GM18873 (cell line): ENCODE data around the gene RFX3.
A peak's percentile ranks its signal among the peaks of the same experiment; 100 is the strongest.
"Not testable (repeated sequence)": the region's sequence is repeated elsewhere in the genome, so short reads cannot be mapped to it uniquely, and the experiment has no call there.

Experiments used
- ATAC-seq: cut with Tn5 transposase; IDR thresholded peaks from one replicate; pipeline ENCODE4 v1.9.1; 2021; ENCODE audit warnings: mild to moderate bottlenecking, moderate library complexity, moderate number of reproducible peaks; ENCODE audit not compliant: unreplicated experiment, low FRiP score

Gene RFX3

DNA sequence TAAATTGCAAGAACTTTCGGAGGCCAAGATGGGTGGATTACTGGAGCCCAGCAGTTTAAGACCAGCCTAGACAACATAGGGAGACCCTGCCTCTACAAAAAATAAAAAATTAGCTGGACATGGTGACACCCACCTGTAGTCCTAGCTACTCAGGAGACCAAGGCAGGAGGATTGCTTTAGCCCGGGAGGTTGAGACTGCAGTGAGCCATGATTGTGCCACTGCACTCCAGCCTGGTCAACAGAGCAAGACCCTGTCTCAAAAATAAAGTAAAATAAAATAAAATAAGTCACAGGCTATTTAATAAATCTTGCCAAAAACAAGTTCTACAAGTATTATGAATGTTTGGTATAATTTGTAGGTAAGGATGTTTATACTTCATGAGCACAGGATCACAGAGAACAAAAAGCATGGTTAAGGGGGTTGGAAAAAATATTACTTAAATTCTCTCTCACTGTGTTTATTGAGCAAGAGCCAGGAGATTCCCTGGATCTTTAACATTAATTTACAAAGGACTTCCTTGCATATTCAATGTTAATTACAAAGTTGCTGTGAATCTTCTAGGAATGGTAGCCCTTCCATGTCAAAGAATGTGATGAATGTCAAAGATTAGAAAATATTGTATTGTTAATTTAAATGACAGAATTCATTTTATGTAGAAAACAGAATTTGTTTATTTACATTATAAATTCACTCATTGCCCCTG is 164.0 kb downstream of the RFX3 start:
- ATAC-seq = no peak

GRCh38 chr9:3361116-3361515 is 164.7 kb downstream of the RFX3 start:
- ATAC-seq = no peak

DNA sequence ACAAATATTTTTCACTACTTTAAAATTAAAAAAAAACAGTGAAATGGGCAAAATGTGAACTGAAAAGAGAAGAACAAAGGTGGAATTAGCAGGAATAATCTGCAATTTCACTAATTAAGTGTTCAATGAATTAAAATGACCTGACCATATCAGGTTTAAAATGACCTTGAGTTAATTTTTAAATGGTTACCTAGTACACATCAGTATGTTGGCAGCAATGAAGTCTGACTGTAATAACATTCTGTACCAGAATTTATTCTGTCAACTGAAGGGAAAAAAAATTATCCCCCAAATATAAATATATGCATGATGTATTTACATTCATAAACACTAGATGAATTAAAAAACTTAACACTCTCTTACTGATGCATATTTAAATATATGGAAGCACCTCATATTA is 165.6 kb downstream of the RFX3 start:
- no peak for ATAC-seq

DNA sequence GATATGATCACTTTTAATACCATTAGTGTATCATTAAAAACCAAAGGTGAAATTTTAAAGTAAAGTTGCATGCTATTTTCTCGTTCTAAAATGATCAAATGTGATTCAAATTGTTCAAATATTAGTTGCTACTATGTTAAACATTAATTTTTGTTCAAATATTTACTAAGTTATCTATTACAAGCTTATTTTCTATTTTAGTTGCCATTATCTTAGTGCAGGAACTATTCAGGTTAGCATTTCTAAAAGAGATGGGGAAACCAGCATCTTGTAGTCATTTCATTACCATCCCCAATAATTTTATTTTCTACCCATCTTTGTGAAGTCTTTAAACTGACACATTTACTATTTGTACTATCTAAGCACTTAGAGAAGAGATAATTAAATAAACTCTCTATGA is 166.0 kb downstream of the RFX3 start:
- ATAC-seq = no peak

DNA sequence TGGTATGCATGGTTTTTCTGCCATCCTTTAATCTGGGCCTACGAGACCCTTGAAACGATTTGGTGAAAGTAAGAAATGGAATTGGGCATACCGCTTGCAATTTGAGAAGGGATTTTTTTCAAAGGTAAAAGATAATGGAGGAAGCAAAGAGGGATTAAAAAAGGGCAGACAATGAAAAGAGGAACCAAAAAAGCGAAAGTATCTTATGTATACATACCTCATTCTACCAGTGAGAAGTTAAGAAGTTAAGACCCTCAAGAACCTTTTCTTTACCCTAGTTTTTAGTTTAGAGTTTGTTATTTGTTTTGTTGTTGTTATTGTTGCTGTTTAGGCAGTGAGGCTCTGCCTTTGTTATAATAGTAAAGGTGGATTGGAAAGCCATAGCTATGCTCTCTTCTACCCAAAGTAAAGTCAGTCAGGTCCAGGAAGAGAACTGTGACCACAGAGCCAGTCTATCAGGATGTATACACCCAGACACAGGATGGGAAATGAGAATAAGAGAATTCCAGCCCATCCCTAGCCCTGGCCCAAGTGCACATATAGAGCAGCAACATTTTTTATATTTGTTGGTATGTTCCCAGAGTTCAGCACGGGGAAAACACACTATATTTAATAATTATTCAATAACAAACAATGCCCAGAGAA is 166.6 kb downstream of the RFX3 start:
- ATAC-seq = no peak

DNA sequence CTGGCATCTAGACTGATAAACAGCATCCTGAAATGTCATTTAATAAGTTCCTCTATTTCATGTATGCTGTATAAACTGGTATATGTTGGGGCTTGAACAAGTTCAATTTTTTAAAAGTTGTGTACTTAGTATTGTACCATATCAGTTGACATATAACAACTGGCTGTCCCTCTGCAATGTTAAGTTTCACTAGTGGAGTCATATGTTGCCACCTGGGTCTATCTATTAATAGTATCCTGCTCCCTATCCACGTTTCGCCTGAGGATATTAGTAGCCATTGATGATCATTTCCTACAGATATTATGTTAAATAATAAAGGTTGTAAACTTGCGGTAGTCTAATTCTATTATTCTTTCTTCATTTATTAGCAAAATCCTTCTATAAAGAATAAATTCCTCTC is 177.6 kb downstream of the RFX3 start:
- ATAC-seq = no peak

DNA sequence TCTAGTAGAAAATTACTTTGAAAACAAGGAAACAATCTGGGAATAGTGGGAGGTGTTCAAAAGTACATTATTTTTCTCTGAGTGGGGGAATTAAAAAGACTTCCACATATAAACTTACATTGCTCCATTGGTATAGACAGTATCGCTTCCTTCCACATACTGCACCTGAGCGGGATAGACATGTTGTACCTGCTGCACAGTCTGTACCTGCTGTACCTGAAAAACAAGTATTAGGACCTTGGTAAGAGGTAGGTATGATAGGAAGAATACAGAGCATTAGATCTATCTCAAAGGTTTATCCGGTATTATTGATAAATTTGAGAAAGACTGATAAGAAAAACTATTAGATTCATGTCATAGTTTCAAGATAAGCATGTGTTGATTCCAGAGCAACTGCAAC is 179.3 kb downstream of the RFX3 start:
- no peak for ATAC-seq

DNA sequence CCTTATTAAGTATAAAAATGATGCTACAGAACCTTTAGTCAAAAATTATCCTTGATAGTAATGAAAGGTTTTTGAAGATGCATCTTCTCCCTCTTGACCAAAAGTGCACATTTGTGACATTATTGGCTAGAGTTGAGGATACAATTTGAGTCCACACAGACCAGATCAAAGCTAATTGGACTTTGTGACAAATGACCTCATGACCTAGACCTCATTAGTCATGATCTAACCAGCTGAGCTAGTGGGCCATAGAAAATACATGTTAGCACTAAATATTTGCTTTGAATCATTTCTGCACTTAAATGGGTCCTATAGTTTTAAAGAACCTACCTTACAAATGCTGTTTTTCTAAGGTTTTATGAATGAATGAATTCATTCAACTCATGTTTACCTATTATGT is 182.1 kb downstream of the RFX3 start:
- no peak for ATAC-seq

DNA sequence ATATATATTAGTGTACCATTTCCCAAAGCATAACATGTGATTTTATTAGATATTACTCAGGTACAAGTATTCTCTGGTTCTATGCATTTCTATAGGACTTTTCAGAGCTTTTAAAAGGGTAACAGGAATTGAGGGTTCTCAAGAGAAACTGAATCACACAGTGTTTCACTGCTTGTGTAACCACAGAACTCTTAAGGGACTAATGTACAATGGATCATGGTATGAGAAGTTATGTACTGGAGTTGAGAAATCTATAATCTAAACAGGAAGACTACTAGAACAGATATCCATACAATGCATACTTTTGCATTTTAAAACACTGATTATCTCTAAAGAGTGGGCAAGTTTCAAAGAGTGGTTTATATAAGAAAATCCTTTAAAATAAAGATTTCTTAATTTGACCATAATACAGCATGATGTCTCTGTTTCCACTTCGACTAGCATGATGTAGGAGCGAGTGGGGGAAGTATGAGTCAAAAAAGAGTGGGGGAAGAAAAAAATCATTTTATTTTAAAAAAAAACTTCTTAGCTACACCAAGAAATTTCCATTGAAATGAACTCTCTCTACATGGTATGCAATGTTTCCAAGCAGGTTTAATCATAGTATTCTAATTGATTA is 183.5 kb downstream of the RFX3 start:
- ATAC-seq = no peak

DNA sequence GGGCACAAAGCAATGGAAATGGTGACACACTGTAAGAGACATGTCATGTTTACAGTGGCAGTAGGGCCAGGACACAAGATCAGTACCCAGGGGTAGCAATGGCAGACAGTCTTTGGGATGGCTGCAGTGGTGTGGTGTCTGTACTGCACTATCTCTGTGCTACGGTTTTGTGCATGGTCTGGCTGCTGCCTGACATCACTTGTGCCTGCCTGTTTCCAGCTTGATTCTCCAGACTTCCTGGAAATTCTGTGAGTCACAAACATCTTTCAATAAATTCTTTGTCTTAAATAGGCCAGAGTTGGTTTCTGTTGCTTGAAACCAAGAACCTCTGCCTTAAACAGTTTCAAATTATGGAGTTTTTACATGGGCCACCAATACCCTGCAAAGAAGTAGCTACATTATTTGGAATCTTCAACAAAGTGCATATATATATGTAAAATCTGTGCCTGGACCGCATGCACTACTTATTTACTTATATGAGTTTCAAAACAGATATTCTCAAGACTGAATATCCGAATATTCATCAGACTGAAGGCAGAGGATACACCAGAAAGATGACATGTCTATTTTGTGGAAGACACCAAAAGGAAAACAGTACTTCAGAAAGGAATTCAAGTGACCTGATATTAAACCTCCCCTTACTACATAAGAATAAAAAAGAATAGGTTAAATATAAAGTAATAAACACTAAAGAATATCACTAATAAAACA is 188.1 kb downstream of the RFX3 start:
- ATAC-seq = no peak

GRCh38 chr9:3336951-3337350 is 188.8 kb downstream of the RFX3 start:
- ATAC-seq = no peak

DNA sequence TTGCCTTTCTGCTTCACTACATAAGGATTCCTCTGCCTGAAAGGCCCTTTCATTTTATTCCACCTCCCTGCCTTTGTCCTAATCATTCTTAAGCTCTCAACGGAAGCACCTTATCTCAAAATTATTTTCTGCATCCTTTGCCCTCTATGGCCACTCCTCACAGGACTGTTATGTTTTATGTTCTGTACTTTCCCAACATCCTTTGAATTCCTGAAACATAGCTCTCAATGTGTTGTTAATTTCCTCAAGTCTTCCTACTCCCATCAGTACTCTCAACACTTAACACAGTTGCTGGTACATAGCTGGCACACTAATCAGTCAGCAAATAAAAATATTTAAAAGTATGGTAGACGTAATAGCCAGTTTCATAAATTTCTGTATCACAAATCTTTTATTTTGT is 193.0 kb downstream of the RFX3 start:
- ATAC-seq = no peak

GRCh38 chr9:3331801-3332200 is 194.0 kb downstream of the RFX3 start:
- no peak for ATAC-seq

DNA sequence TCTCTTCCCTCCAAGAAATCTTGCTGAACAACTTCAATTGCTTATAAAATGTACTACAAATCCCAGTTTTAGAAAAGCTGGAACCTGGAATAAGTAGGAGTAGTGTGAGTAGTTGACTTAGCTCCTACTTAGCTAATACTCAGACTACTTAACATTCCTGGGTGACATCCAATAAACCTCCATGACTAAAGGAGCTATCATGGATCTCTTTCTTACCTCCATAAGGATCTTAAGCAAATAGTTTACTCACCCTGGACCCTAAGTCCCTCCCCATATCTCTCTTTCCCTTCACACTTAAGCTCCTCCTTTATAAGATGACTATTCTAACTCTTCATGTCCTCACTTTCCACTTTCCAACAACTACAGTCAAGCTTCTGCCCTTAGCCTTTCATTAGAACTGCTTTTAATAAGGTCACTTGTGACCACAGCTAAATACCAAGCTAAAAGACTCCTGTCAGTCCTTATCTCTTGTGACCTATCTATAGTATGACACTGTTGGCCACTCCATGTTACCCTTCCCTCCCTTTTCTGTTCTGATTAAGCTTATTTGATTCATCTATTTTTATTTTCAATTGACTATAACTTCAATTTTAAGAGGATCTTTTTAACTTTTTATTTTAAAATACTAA is 194.9 kb downstream of the RFX3 start:
- no peak for ATAC-seq

GRCh38 chr9:3329361-3329760 is 196.4 kb downstream of the RFX3 start:
- no peak for ATAC-seq

GRCh38 chr9:3323714-3324113 is 202.1 kb downstream of the RFX3 start:
- no peak for ATAC-seq

- no peak for ATAC-seq
These were observed 204.6 kb downstream of the RFX3 start for GRCh38 chr9:3321186-3321585.

DNA sequence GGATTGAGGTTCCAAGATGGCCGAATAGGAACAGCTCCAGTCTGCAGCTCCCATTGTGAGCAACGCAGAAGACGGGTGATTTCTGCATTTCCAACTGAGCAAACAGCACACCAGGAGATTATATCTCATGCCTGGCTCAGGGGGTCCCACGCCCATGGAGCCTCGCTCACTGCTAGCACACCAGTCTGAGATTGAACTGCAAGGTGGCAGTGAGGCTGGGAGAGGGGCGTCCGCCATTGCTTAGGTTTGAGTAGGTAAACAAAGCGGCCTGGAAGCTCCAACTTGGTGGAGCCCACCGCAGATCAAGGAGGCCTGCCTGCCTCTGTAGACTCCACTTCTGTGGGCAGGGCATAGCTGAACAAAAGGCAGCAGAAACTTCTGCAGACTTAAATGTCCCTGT is 213.2 kb downstream of the RFX3 start:
- ATAC-seq = not testable (repeated sequence)

DNA sequence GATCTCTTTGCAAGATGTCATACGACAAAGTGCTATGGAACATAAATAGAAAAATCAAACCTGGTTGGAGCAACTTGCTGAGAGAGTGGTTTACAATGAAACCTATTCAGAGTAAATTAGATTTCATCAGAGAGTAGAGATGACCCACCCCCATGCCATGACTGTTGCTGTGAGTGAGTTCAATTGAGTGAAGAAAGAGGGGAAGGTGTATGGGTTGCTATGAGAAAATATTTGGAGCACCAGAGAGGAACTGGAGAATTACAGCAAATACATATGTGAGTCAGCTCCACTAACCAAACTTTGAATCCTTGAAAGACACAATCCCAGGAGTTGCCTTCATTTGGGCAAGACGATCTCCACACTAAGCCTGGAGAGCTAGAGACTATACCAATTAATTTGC is 217.2 kb downstream of the RFX3 start:
- ATAC-seq = no peak

DNA sequence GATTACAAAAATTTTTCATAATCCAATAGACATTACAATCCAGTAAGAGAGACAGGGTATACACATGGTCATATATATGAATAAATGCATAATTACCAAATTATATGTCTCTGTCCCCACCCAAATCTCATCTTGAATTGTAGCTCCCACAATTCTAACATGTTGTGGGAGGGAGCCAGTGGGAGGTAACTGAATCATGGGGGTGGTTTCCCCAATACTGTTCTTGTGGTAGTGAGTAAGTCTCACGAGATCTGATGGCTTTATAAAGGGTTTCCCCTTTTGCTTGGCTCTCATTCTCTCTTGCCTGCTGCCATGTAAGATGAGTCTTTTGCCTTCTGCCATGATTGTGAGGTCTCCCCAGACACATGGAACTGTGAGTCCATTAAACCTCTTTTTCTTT is 221.4 kb downstream of the RFX3 start:
- ATAC-seq = not testable (repeated sequence)

GRCh38 chr9:3299872-3300271 is 225.9 kb downstream of the RFX3 start:
- ATAC-seq = peak; percentile 98
